ENCODE data around the gene CD248.
"Not testable (repeated sequence)": the region's sequence is repeated elsewhere in the genome, so short reads cannot be mapped to it uniquely, and the experiment has no call there.

The CD248 gene

GRCh38 chr11:66276619-66277018 lies 40.2 kb downstream of the CD248 start:
- DNase-seq (ENCODE audit: low read depth, low spot score): not testable (repeated sequence)

GRCh38 chr11:66275984-66276612 lies 40.7 kb downstream of the CD248 start:
- DNase-seq (ENCODE audit: low read depth, low spot score): no peak

GRCh38 chr11:66275396-66275795 lies 41.4 kb downstream of the CD248 start:
- no peak for DNase-seq (ENCODE audit: low read depth, low spot score)

- DNase-seq (ENCODE audit: low read depth, low spot score): no peak
These were observed 42.6 kb downstream of the CD248 start for GRCh38 chr11:66274219-66274618.

GRCh38 chr11:66272596-66272995 lies 44.2 kb downstream of the CD248 start:
- no peak for DNase-seq (ENCODE audit: low read depth, low spot score)

GRCh38 chr11:66271816-66272215 lies 45.0 kb downstream of the CD248 start:
- no peak for DNase-seq (ENCODE audit: low read depth, low spot score)

- DNase-seq (ENCODE audit: low read depth, low spot score): no peak
These were observed 47.6 kb downstream of the CD248 start for GRCh38 chr11:66268952-66269905.

- peak; percentile 100 for DNase-seq (ENCODE audit: low read depth, low spot score)
These were observed 48.4 kb downstream of the CD248 start, which contains the start of gene RAB1B for GRCh38 chr11:66268244-66268951. Gene RAB1B, plus strand, starts transcription at chr11:66268639. Its CDS starts 41 bp downstream, at chr11:66268680.

GRCh38 chr11:66267379-66268243 lies 49.2 kb downstream of the CD248 start:
- peak; percentile 70 for DNase-seq (ENCODE audit: low read depth, low spot score)

- no peak for DNase-seq (ENCODE audit: low read depth, low spot score)
These were observed 49.8 kb downstream of the CD248 start for GRCh38 chr11:66267039-66267378.

- no peak for DNase-seq (ENCODE audit: low read depth, low spot score)
These were observed 50.3 kb downstream of the CD248 start for GRCh38 chr11:66266378-66267038.

- DNase-seq (ENCODE audit: low read depth, low spot score): no peak
These were observed 51.1 kb downstream of the CD248 start for GRCh38 chr11:66265531-66266377.

- no peak for DNase-seq (ENCODE audit: low read depth, low spot score)
These were observed 51.9 kb downstream of the CD248 start for GRCh38 chr11:66264914-66265313.

Measured in activated CD4-positive, CD25-positive, alpha-beta regulatory T cell treated with anti-CD3 and anti-CD28 coated beads, Interleukin-2, amount 50 U/mL, for 16 hours (primary cell).